T-helper 2 cell treated with Interferon-gamma antibody and Interleukin-4, amounts not matched to agents 5 μg/mL and 100 μg/mL, for 36 hours (primary cell): ENCODE results near the gene NRG3.
"Not testable (repeated sequence)": the region's sequence is repeated elsewhere in the genome, so short reads cannot be mapped to it uniquely, and the experiment has no call there.

Experiments
- DNase-seq: peaks from one replicate; pipeline ENCODE4 v3.0.0; 2021; ENCODE audit warnings: low spot score
- H3K27ac Mint-ChIP-seq: one replicate; pipeline ENCODE4 v1.8.0; 2021; ENCODE audit warnings: mild to moderate bottlenecking, mixed read lengths
- H3K27me3 Mint-ChIP-seq: one replicate; pipeline ENCODE4 v1.8.0; 2021; ENCODE audit warnings: low read depth, mixed read lengths
- H3K36me3 Mint-ChIP-seq: one replicate; pipeline ENCODE4 v1.8.0; 2021; ENCODE audit warnings: low read depth, mixed read lengths
- H3K4me1 Mint-ChIP-seq: one replicate; pipeline ENCODE4 v1.8.0; 2021; ENCODE audit warnings: low read depth, mixed read lengths
- H3K4me3 Mint-ChIP-seq: one replicate; pipeline ENCODE4 v1.8.0; 2022; ENCODE audit warnings: mild to moderate bottlenecking, moderate library complexity, mixed read lengths
- H3K9me3 Mint-ChIP-seq: one replicate; pipeline ENCODE4 v1.8.0; 2021; ENCODE audit warnings: mixed read lengths

The NRG3 gene

DNA sequence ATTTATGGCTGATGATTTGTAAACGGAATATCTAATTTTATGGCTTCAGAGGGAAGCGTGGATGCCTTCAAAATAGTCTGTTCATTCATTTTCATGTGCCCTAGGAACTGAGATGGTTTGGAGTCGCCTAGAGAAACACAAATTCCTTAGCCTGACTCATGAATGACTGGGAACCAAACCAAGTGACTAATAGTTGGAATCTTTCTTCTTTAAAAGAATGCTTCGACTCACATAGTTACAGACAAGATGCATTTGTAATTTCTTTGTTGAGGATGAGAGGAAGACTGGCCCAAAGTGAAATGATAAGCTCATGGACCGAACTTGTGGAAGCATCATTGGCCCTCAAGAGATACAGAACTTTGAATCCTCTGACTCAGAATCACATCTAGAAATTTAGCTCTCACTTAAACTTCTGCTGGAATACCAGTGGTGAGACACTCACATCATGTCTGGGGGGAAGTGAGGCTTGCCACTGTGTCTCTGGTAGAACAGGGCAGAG is 1107.2 kb downstream of the NRG3 start:
- Mint-ChIP-seq H3K4me3 (no peak overlapping the region), H3K27ac (no peak overlapping the region), H3K27me3 (no peaks in the 10 kb centered on the region), H3K36me3 (no peaks in the 10 kb centered on the region), H3K9me3 (peaks cover 3% of the 10 kb centered on the region), H3K4me1 (no peaks in the 10 kb centered on the region)
- DNase-seq: no peak

DNA sequence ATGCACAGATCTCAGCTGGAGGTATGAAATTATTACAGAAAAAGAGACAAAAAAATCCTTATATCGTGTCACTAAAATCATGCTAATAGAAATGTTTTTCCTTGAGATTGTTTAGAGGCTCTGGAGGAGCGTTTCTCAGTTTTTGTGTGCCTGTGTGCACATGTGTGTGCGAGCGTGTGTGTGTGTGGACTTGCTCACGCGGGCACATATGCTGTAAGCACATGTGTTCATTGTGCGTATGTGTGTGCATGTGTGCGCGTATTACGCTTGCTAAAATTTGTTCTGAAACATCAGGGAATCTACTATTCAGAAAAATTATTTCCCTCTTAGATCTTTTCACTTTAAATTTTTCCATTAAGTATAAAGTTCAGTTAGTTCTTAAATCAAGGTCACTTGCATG is 1111.2 kb downstream of the NRG3 start:
- Mint-ChIP-seq H3K4me1 (no peaks in the 10 kb centered on the region), H3K36me3 (no peaks in the 10 kb centered on the region), H3K27me3 (no peaks in the 10 kb centered on the region), H3K4me3 (no peak overlapping the region), H3K9me3 (peaks cover 3% of the 10 kb centered on the region), H3K27ac (no peak overlapping the region)
- DNase-seq: no peak

DNA sequence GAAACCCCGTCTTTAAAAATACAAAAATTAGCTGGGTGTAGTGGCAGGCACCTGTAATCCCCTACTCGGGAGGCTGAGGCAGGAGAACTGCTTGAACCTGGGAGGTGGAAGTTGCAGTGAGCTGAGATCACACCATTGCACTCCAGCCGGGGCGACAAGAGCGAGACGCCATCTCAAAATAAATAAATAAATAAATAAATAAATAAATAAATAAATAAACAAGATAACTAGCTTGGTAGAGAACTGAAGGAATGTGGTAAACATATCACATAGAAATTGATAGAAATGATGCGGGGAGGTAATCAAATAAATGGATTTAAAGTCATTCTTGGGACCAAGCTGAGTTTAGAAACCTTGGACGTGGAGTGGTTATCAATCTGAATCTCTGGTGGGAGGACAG is 1131.5 kb downstream of the NRG3 start:
- H3K27me3 Mint-ChIP-seq, H3K36me3 Mint-ChIP-seq, H3K4me3 Mint-ChIP-seq, DNase-seq, H3K27ac Mint-ChIP-seq, H3K4me1 Mint-ChIP-seq: not testable (repeated sequence)
- H3K9me3 Mint-ChIP-seq: peaks cover 22% of the 10 kb centered on the region

DNA sequence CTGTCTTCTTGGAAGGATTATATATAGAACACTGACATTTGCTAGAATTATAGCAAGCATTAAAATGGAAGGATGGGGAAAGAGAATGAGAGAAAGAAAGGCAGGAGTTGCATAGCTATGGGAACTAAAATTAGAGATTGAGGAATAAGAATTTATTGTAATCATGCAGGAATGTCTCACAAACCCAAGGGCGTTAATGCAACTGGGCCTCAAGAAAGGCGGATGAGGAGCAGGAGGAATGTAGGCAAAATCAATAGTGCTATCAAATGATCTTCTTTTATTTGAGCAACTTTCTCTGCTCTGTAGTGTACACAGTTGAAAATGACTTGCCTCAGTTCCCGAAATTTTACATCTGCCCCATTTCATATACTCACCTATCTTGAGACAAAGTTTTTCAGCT is 1132.5 kb downstream of the NRG3 start:
- Mint-ChIP-seq H3K4me3 (no peak overlapping the region), H3K27ac (no peak overlapping the region), H3K36me3 (no peaks in the 10 kb centered on the region), H3K9me3 (peaks cover 17% of the 10 kb centered on the region), H3K4me1 (no peaks in the 10 kb centered on the region), H3K27me3 (no peaks in the 10 kb centered on the region)
- DNase-seq: no peak

DNA sequence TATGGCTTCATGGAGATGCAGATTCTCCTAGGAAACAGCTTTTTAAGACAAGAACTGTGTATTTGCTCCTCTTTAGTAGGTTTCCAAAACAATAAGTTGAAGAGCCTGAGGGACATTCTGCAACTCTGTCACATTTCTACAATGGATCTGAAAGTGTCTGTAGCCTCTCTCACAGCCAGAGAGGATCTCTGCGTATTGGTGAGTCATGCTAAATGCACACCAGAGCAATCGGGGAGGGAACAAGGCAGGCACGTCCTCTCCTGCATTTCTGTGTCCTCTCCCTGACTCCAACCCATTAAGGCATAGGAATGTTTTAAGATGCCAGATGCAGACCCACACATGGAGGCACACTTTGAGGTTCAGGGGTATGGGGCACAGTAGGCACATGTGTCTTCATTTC is 1137.9 kb downstream of the NRG3 start:
- no peak overlapping the region for H3K27ac Mint-ChIP-seq
- peaks cover 4% of the 10 kb centered on the region for H3K9me3 Mint-ChIP-seq
- H3K4me1 Mint-ChIP-seq: no peaks in the 10 kb centered on the region
- H3K4me3 Mint-ChIP-seq: no peak overlapping the region
- H3K36me3 Mint-ChIP-seq: no peaks in the 10 kb centered on the region
- DNase-seq: no peak
- no peaks in the 10 kb centered on the region for H3K27me3 Mint-ChIP-seq

DNA sequence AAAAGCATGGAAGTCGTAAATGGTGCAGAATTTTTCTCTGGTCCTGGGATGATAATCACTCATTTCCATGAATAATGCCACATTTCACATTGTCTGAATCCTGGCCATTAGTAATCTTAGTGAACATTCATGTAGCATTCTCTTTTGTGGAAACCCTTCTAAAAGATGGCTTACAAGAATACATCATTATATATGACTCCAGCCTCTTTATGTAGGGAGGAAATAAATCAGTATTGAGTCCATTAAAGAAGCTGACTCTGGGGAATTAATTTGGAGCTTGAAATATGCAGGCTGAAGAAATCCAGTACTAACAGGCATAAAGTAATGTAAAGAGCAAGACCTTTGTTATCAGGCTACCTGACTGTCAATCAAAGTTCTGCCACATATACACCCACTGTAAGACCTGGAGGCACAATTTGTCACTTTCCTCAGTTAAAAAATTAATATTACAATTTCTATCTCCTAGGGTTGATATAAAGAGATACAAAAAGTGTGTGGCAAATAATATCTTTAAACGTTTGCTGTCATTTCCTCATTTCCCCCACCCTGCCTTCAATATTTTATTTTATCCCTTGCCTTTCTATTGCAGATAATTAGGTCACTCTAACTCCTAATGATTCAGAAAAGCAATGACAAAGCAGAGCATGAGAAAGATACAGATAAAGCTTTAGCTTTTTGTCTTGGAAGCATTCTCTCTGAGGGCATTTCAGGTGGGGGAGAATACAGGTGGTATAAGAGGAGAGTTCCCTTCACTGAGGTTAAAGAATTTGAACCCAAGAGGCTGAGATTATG is 1142.3 kb downstream of the NRG3 start:
- H3K36me3 Mint-ChIP-seq: no peaks in the 10 kb centered on the region
- H3K4me3 Mint-ChIP-seq: no peak overlapping the region
- no peaks in the 10 kb centered on the region for H3K4me1 Mint-ChIP-seq
- no peaks in the 10 kb centered on the region for H3K27me3 Mint-ChIP-seq
- DNase-seq: no peak
- H3K9me3 Mint-ChIP-seq: peaks cover 25% of the 10 kb centered on the region
- no peak overlapping the region for H3K27ac Mint-ChIP-seq

DNA sequence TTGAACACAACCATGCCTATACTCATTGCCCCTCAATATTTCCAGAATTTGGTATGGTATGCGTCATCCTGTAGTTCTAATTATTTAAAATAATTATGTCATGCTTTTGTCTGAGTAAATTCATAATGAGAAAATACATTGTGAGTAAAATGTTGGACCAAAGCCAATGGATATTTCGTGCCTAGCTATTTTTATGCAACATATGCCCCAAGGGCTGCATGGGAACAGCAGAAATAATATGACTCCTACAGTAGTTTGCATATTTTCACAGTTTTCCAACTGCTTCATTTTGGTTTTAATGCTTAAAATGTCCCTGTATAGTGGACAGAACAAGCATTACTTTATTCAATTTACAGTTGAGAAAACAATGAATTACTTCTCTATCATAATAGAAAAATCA is 1148.7 kb downstream of the NRG3 start:
- no peak for DNase-seq
- Mint-ChIP-seq H3K9me3 (peaks cover 43% of the 10 kb centered on the region), H3K36me3 (no peaks in the 10 kb centered on the region), H3K4me3 (no peak overlapping the region), H3K4me1 (no peaks in the 10 kb centered on the region), H3K27ac (no peak overlapping the region), H3K27me3 (no peaks in the 10 kb centered on the region)
